HG03342 (cell line): ENCODE data around the gene VWA7.

Experiments used
- ATAC-seq: cut with Tn5 transposase; IDR thresholded peaks from one replicate; pipeline ENCODE4 v1.9.1; 2021; ENCODE audit warnings: mild to moderate bottlenecking, moderate library complexity; ENCODE audit not compliant: unreplicated experiment

Gene VWA7

GRCh38 chr6:31717499-31718222, 59.5 kb downstream of the VWA7 start:
- ATAC-seq = no peak
